DMS 273 (cell line): ENCODE data around the gene TSPAN33.

Experiments
- DNase-seq: peaks from one replicate; lab custom pipeline; 2025; ENCODE audit not compliant: unreplicated experiment; lab: John Stamatoyannopoulos, UW

Gene TSPAN33

DNA sequence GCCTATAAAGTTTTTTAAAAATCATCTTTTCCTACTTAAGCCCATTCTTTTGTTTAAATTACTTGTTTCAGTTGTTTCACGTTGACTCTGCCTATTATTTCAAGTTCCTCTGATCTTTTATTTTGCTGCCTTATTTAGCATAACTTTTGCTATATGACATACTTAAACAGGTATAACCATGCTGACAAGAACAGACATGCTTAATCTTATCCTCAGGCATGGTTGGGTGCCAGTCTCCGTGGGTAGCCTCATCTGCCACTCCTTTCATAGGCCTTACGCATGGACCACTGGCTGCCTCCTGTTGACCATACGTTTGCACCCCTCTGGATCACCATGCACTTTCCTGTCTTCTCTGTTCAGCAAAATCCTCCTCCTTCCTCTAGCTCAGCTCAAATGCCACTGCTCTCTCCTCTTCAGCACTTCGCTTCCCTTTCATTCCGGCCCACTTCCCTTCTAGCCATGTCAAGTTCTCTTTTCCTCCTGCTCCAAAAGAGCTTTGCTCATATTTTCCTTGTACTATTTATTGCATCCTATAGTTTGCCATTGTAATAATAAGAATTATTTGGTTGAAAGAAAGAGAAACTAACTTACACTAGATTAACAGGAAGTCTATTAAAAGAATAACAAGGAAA, 10.0 kb upstream of the TSPAN33 start:
- DNase-seq = no peak

- DNase-seq = no peak
These were observed 7.4 kb upstream of the TSPAN33 start for GRCh38 chr7:129136887-129137642.

- DNase-seq = no peak
These were observed 798 bp upstream of the TSPAN33 start for GRCh38 chr7:129143724-129144094.

- DNase-seq = peak; percentile 55
These were observed 544 bp downstream of the TSPAN33 start for GRCh38 chr7:129144834-129145668.

- no peak for DNase-seq
These were observed 1.9 kb downstream of the TSPAN33 start for GRCh38 chr7:129146237-129146979.

GRCh38 chr7:129147731-129148130, 3.2 kb downstream of the TSPAN33 start:
- no peak for DNase-seq

GRCh38 chr7:129149511-129149910, 5.0 kb downstream of the TSPAN33 start:
- DNase-seq = no peak

DNA sequence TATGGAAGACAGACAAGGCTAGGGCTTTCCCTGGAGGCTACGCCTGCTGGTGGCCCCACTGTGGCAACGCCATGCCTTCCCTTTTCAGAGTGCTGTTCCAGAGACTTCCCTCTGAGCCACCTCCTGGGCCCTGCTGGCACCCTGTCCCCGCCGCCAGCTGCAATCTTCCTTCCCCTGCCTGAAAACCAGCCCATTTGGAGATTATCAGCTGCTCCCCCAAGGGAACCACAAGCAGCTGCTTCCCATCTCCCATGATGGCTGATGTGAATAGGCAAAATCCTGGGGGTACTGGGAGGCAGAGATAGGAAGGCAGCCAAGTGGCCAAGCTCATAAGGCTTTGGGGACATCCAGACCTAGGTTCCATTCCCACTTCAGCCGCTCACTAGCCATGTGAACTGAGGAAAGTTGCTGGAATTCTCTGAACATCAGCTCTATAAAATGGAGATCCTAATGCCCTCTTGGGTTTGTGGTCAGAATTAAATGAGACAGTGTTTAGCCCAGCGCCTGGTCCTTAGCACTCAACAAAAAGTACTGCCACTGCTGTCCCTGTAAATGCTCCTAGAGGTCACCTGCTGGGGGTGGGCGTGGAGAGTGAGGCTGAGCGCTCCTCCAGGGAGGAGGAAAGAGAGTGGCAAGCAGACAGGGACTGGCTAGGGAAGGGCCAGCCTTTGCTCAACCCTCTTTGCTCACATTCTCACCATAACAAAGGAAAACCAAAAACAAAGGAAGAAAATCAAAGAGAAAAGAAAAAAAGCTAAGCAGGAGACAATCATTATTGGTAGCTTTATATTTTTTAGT, 5.9 kb downstream of the TSPAN33 start:
- peak; percentile 31 for DNase-seq

DNA sequence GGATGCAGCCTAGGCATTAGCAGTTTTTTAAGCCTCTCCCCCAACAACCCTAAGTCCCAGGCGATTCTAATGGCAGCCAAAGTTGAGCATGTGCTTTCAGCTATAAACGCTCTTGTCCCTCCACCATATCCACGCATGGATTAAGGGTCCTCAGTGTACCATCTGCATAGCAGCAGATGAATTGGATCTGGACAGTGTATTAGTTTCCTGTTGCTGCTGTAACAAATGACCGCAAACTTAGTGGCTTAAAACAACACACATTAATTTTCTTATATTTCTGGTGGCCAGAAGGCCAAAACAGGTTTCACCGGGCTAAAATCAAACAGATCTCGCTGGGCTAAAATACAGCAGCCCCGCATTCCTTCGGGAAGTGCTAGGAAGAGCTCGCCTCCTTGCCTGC, 13.1 kb downstream of the TSPAN33 start:
- DNase-seq = no peak

DNA sequence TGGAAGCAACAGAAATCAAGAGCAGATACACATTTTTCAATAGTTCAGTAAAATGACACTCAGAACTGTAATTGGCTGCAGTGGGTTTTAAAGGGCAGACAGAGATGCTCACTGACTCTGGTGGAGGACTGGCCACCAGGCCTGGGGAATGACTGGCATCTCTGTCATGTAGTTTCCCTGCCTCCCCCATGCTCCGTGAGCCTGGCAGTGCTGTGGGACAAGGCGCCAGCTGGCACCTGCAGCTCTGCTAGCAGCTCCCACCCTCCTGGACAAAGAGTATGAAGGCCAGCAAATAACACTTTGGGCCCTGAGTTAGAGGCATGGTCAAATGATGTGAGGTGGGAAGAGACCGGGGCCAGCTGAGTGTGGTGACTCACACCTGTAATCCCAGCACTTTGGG, 15.0 kb downstream of the TSPAN33 start:
- no peak for DNase-seq

DNA sequence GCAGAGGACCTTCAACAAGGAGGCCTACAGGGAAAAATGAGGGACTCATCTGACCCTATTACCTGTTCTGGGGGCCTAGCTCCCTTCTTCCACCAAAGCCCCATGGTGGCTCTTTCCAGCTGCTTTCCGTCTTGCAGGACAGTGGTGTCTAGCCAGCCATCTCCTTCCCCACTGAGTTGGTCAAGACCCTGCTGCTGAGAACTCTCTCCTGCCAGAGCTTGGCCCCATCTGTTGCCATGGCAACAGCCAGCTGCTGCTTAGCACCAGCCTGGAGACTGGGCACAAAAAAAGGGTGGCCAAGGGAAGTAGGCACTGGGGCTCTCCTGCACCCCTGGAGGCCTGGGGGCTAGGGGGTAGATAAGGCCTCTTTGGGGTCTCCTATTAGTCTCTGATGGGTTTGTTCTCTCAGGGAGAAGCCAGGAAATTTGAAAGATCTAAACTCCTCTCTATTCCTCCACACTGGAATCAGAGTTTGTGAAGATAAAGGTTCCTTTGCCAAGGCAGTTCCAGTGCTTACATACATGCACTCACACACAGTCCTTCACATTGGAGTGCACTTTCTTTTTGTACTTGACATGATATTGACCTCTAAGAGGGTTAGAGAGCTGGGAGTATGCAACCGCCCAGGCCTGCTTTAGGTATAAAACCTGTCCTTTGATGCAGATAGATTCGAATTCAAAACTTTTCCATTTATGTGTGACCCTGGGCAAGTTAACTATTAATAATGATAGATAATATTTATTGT, 15.8 kb downstream of the TSPAN33 start:
- peak; percentile 80 for DNase-seq

DNA sequence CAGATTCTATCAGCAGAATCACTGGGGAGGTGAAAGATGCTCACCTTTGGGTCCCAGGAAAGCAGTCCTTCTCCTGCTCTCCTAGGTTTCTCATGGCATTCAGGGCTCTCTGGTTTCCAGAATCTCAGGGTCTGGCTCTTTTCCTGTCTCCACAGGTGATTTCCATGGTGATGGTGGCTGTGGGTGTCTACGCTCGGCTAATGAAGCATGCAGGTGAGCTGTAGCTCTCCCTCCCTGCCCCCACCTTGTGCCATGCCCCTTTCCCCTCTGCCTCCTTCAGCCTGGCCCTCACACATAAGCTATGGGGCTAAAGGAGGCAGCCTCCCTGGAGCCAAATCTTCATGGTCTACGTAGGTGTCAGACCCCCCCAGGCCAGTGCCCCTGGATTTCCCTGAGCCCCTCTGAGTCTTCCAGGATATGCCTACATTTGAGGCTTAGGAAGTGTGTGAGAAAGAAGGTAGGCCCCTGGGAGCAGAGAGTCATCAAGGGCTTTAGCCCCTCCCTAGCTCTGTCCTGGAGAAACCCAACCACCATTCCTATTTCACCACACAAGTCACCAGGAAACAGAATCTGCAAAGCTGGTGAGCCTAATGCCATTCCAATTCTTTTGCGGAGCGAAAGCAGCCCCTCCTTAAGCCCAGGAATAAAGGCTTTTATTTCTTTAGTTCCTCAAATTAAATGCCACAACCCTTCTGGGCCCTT, 17.2 kb downstream of the TSPAN33 start:
- no peak for DNase-seq

DNA sequence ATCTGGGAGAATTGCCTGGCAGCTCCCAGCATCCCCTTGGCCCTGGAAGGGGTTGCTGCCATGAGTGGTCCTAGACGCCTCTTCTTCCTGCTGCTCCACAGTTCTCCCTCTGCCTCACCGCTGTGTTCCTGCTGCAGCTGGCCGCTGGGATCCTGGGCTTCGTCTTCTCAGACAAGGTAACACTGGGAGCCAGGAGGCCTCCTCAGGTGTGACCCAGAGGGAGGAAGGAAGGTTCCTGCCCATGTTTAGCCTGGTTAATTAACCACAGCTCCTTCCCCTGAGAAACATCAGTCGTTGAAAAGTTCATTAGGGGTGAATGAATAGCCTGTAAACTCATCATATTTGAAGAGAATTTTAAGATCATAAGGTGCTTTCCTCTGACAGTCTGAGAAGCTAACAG, 18.2 kb downstream of the TSPAN33 start:
- no peak for DNase-seq

GRCh38 chr7:129163875-129164544, 19.5 kb downstream of the TSPAN33 start:
- peak; percentile 70 for DNase-seq

- DNase-seq = no peak
These were observed 22.2 kb downstream of the TSPAN33 start for GRCh38 chr7:129166745-129167144.

DNA sequence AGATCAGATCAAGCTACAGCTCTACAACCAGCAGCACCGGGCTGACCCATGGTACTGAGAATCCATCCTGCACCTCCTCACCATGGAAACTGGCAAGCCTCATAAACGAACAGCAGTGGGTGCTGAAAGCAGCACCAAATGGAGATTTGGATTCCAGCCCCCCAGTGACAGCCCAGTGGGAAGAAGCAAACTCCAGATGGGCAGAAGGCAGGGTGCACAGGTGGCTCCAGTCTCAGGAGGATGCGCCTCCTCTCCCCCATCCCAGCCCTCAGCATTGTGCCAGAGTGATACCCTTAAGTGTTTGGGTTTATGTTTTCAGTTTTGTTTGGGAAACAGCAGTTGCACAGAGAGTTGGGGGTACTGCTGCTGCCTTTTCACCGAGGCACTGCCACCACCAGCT, 23.3 kb downstream of the TSPAN33 start:
- DNase-seq = peak; percentile 80

GRCh38 chr7:129168231-129169021, 23.9 kb downstream of the TSPAN33 start:
- DNase-seq = peak; percentile 87

- peak; percentile 74 for DNase-seq
These were observed 24.7 kb downstream of the TSPAN33 start for GRCh38 chr7:129169171-129169671.
